Uterus (tissue), 4 donors: ENCODE measurements around the gene ETV4. TPM values are rescaled to one million over a fixed set of nuclear protein-coding genes. Genes with fewer than 3 reads are reported as not detected.

Experiments
- DNase-seq, 2 donors: peaks; one replicate each; pipeline ENCODE4 v3.0.0-alpha.2; 2019 to 2020
- H3K27ac ChIP-seq, 2 donors: fragments of 200-600 bp; sonication (generic); 1 replicate in 1 of 2; 2 replicates in 1 of 2; pipeline ENCODE4 v1.5.1; 2016 to 2018
- H3K27me3 ChIP-seq, 2 donors: fragments of 200-600 bp; sonication (generic); one replicate each; pipeline ENCODE4 v1.5.1; 2018 to 2019; ENCODE audit warnings: control low read depth in 1 of 2
- H3K36me3 ChIP-seq, 2 donors: fragments of 200-600 bp; sonication (generic); one replicate each; pipeline ENCODE4 v1.5.1; 2019; ENCODE audit warnings: control low read depth in 1 of 2
- H3K4me1 ChIP-seq, 2 donors: fragments of 200-600 bp; sonication (generic); one replicate each; pipeline ENCODE4 v1.5.1; 2018 to 2019; ENCODE audit warnings: control low read depth in 1 of 2
- H3K4me3 ChIP-seq, 2 donors: fragments of 200-600 bp; sonication (generic); 1 replicate in 1 of 2; 2 replicates in 1 of 2; pipeline ENCODE4 v1.5.1; 2018 to 2019; ENCODE audit warnings: mild to moderate bottlenecking in 1 of 2
- H3K9me3 ChIP-seq, 2 donors: fragments of 200-600 bp; sonication (generic); one replicate each; pipeline ENCODE4 v1.5.1; 2019; ENCODE audit warnings: control low read depth in 1 of 2
- CTCF ChIP-seq, 4 experiments: fragments of 200-600 bp in 2 of 4; fragments of 450-650 bp in 2 of 4; sonication (generic) in 2 of 4; IDR thresholded peaks; one replicate each; pipeline ENCODE4 v1.5.1; 2016 to 2019; ENCODE audit warnings: antibody characterized with exemption in 4 of 4, mild to moderate bottlenecking in 2 of 4, moderate library complexity in 1 of 4
- POLR2A ChIP-seq, 2 donors: fragments of 450-650 bp; IDR thresholded peaks; one replicate each; pipeline ENCODE4 v1.6.1; 2016; ENCODE audit warnings: antibody characterized with exemption in 2 of 2, mild to moderate bottlenecking in 1 of 2, moderate library complexity in 1 of 2
- intact Hi-C: fragments of 100-400 bp; cut with DNase I; formaldehyde crosslinking; loops from one replicate; pipeline ENCODE4 v1.15.1; 2023; ENCODE audit warnings: low total_unique reads
- total RNA-seq, 4 donors: library from RNA; depleted of rRNA in 3 of 4; stranded (reverse); fragments of >200 nt in 3 of 4; gene quantifications; one replicate each; pipeline versions ENCODE4 v1.1.0 to v1.2.4, GENCODE V29; 2014 to 2023
- donor health status: DM: yes; HTN: yes; CAD: no.

Gene ETV4
- total RNA-seq, 4 donors from 2014 or later, result 0.51 to 2.8 (median 2.1) TPM; not detected in 1

- TF ChIP-seq POLR2A (IDR thresholded peaks at IDR 0.05) (no peak), CTCF (IDR thresholded peaks at IDR 0.05) (no peak)
- intact Hi-C loops, result loop anchor here (10.0 kb wide), 1 partner anchor 182 kb away; the partner anchor contains the start of gene SOST
Measured at GRCh38 chr17:43572368-43572980, 26.3 kb upstream of the ETV4 start.

GRCh38 chr17:43570518-43570928 lies 24.4 kb upstream of the ETV4 start:
- TF ChIP-seq CTCF (IDR thresholded peaks at IDR 0.05) (no peak), POLR2A (IDR thresholded peaks at IDR 0.05) (no peak)
- H3K4me1 ChIP-seq, result no peaks in the 10 kb centered on the region
- H3K27me3 ChIP-seq, result no peaks in the 10 kb centered on the region
- no peak overlapping the region for H3K4me3 ChIP-seq
- H3K36me3 ChIP-seq, result no peaks in the 10 kb centered on the region
- intact Hi-C loops, result loop anchor here (10.0 kb wide), 1 partner anchor 184 kb away; the partner anchor contains the start of gene SOST
- no peak overlapping the region for H3K27ac ChIP-seq
- DNase-seq, result no peak
- no peaks in the 10 kb centered on the region for H3K9me3 ChIP-seq

More at GRCh38 chr17:43572368-43572980, 26.3 kb upstream of the ETV4 start:
- no peak overlapping the region for H3K4me3 ChIP-seq
- no peak for DNase-seq
- H3K27me3 ChIP-seq, result no peaks in the 10 kb centered on the region
- no peaks in the 10 kb centered on the region for H3K36me3 ChIP-seq
- no peaks in the 10 kb centered on the region for H3K9me3 ChIP-seq
- no peak overlapping the region for H3K27ac ChIP-seq
- no peaks in the 10 kb centered on the region for H3K4me1 ChIP-seq

- no peak for TF ChIP-seq CTCF (IDR thresholded peaks at IDR 0.05)
- TF ChIP-seq POLR2A (IDR thresholded peaks at IDR 0.05), result no peak
- Histone ChIP-seq H3K4me1 (no peaks in the 10 kb centered on the region), H3K27me3 (no peaks in the 10 kb centered on the region), H3K27ac (no peak overlapping the region), H3K36me3 (no peaks in the 10 kb centered on the region), H3K4me3 (no peak overlapping the region), H3K9me3 (no peaks in the 10 kb centered on the region)
- no peak for DNase-seq
- intact Hi-C loops, result no loop called here
Measured at GRCh38 chr17:43568506-43569082, 22.5 kb upstream of the ETV4 start.

GRCh38 chr17:43563600-43564594 lies 17.8 kb upstream of the ETV4 start:
- Histone ChIP-seq H3K9me3 (no peaks in the 10 kb centered on the region), H3K36me3 (no peaks in the 10 kb centered on the region), H3K4me3 (no peak overlapping the region), H3K27me3 (no peaks in the 10 kb centered on the region), H3K4me1 (no peaks in the 10 kb centered on the region), H3K27ac (no peak overlapping the region)
- no peak for DNase-seq
- intact Hi-C loops, result no loop called here
- TF ChIP-seq POLR2A (IDR thresholded peaks at IDR 0.05) (no peak), CTCF (IDR thresholded peaks at IDR 0.05) (no peak)
